Astrocyte of the spinal cord (primary cell): ENCODE data around the gene PLCXD3.
"Not testable (repeated sequence)": the region's sequence is repeated elsewhere in the genome, so short reads cannot be mapped to it uniquely, and the experiment has no call there.

Source experiments
- DNase-seq: peaks from one replicate; pipeline ENCODE4 v3.0.0; 2011; ENCODE audit warnings: low read depth, low spot score
- H3K4me3 ChIP-seq: 2 replicates; pipeline ENCODE4 v1.5.1; 2011; ENCODE audit warnings: low read depth, mild to moderate bottlenecking, low read length, moderate library complexity
- CTCF ChIP-seq: IDR thresholded peaks from 2 replicates; pipeline ENCODE4 v1.5.1; 2012; ENCODE audit warnings: low read depth, mild to moderate bottlenecking, low read length, inconsistent platforms
- in situ Hi-C: cut with HindIII; loops from 2 replicates; pipeline ENCODE4 v1.10.0; 2017; ENCODE audit warnings: low sequenced_read_pairs

Gene PLCXD3

GRCh38 chr5:41503860-41504259 is 6.5 kb downstream of the PLCXD3 start:
- DNase-seq, result no peak
- H3K4me3 ChIP-seq, result no peak overlapping the region
- no peak for TF ChIP-seq CTCF
- in situ Hi-C loops, result no loop called here

GRCh38 chr5:41503310-41503709 is 7.1 kb downstream of the PLCXD3 start:
- no peak for DNase-seq
- in situ Hi-C loops, result no loop called here
- H3K4me3 ChIP-seq, result no peak overlapping the region
- no peak for TF ChIP-seq CTCF

GRCh38 chr5:41493490-41494126 is 16.8 kb downstream of the PLCXD3 start:
- in situ Hi-C loops, DNase-seq, H3K4me3 ChIP-seq: not testable (repeated sequence)

- no peak for DNase-seq
- H3K4me3 ChIP-seq, result no peak overlapping the region
- in situ Hi-C loops, result no loop called here
- TF ChIP-seq CTCF, result no peak
Observed at GRCh38 chr5:41485533-41485932, 24.9 kb downstream of the PLCXD3 start.

- TF ChIP-seq CTCF, result no peak
- no peak for DNase-seq
- H3K4me3 ChIP-seq, result no peak overlapping the region
- in situ Hi-C loops, result no loop called here
Observed at GRCh38 chr5:41482715-41483114, 27.7 kb downstream of the PLCXD3 start.

- DNase-seq, result no peak
- no peak for TF ChIP-seq CTCF
- in situ Hi-C loops, result no loop called here
Observed at GRCh38 chr5:41482173-41482572, 28.2 kb downstream of the PLCXD3 start.

GRCh38 chr5:41471571-41472208 is 38.7 kb downstream of the PLCXD3 start:
- DNase-seq, in situ Hi-C loops, H3K4me3 ChIP-seq: not testable (repeated sequence)

More at GRCh38 chr5:41482173-41482572, 28.2 kb downstream of the PLCXD3 start:
- no peak overlapping the region for H3K4me3 ChIP-seq
